WTC11 (cell line): ENCODE measurements around the gene GFOD1. TPM values are rescaled to one million over a fixed set of nuclear protein-coding genes. Genes with fewer than 3 reads are reported as not detected.

Source experiments
- ATAC-seq: fragments of 200-7000 bp; cut with Tn5 transposase; 2 replicates; pipeline ENCODE4 v1.10.0; 2021; ENCODE audit warnings: mild to moderate bottlenecking, moderate library complexity
- CTCF ChIA-PET: fragments of 300-600 bp; sonication (Branson Sonifier 250); formaldehyde crosslinking; loops from one replicate; lab custom pipeline; 2021; ENCODE audit warnings: antibody characterized with exemption; lab: Charles Lee
- POLR2A ChIA-PET: fragments of 350-600 bp; sonication (Branson Sonifier 250); formaldehyde crosslinking; loops from one replicate; lab custom pipeline; 2021; ENCODE audit warnings: antibody characterized with exemption; lab: Charles Lee
- DNase-seq: peaks from one replicate; pipeline ENCODE4 v3.0.0; 2021; ENCODE audit warnings: low spot score
- H3K27ac Mint-ChIP-seq: 2 replicates; pipeline ENCODE4 v1.8.0; 2021; ENCODE audit warnings: mixed read lengths
- H3K27me3 Mint-ChIP-seq: 2 replicates; pipeline ENCODE4 v1.8.0; 2021; ENCODE audit warnings: low read depth, mild to moderate bottlenecking, moderate library complexity, mixed read lengths
- H3K36me3 Mint-ChIP-seq: 2 replicates; pipeline ENCODE4 v1.8.0; 2021; ENCODE audit warnings: mixed read lengths
- H3K4me1 Mint-ChIP-seq: 2 replicates; pipeline ENCODE4 v1.8.0; 2022; ENCODE audit warnings: mixed read lengths
- H3K4me3 Mint-ChIP-seq: 2 replicates; pipeline ENCODE4 v1.8.0; 2021; ENCODE audit warnings: mild to moderate bottlenecking, moderate library complexity, mixed read lengths
- H3K9me3 Mint-ChIP-seq: 2 replicates; pipeline ENCODE4 v1.8.0; 2021; ENCODE audit warnings: mixed read lengths
- ATF1 ChIP-seq: sonication (generic); formaldehyde crosslinking; IDR thresholded peaks from 2 replicates; pipeline ENCODE4 v1.8.1; 2023; ENCODE audit warnings: mild to moderate bottlenecking, moderate library complexity, missing genetic modification reagents
- ATF6 ChIP-seq: sonication (generic); formaldehyde crosslinking; IDR thresholded peaks from 2 replicates; pipeline ENCODE4 v1.8.1; 2023; ENCODE audit warnings: mild to moderate bottlenecking, missing genetic modification reagents
- EMX1 ChIP-seq: fragments of 250-450 bp; sonication (Bioruptor Pico); IDR thresholded peaks from 2 replicates; pipeline ENCODE4 v1.8.0; 2021; ENCODE audit warnings: mild to moderate bottlenecking
- ETV6 ChIP-seq: sonication (generic); formaldehyde crosslinking; IDR thresholded peaks from 2 replicates; pipeline ENCODE4 v1.8.1; 2022; ENCODE audit warnings: mild to moderate bottlenecking, missing genetic modification reagents
- FOXJ3 ChIP-seq: sonication (generic); formaldehyde crosslinking; IDR thresholded peaks from 2 replicates; pipeline ENCODE4 v1.9.0; 2021; ENCODE audit warnings: missing genetic modification reagents, mild to moderate bottlenecking, borderline replicate concordance
- GRHL2 ChIP-seq: fragments of 250-450 bp; sonication (Bioruptor Pico); IDR thresholded peaks from 2 replicates; pipeline ENCODE4 v1.8.0; 2022; ENCODE audit warnings: mild to moderate bottlenecking, moderate library complexity; ENCODE audit not compliant: insufficient replicate concordance, severe bottlenecking
- HMGA2 ChIP-seq: fragments of 250-450 bp; sonication (Bioruptor Pico); IDR thresholded peaks from 2 replicates; pipeline ENCODE4 v1.4.0; 2021; ENCODE audit warnings: mild to moderate bottlenecking, moderate library complexity
- MAX ChIP-seq: sonication (generic); formaldehyde crosslinking; IDR thresholded peaks from 2 replicates; pipeline ENCODE4 v1.8.0; 2022; ENCODE audit warnings: mild to moderate bottlenecking, missing genetic modification reagents
- MXD4 ChIP-seq: fragments of 250-450 bp; sonication (Bioruptor Pico); IDR thresholded peaks from 2 replicates; pipeline ENCODE4 v1.8.0; 2021; ENCODE audit warnings: mild to moderate bottlenecking, moderate library complexity, borderline replicate concordance
- NFE2L1 ChIP-seq: sonication (generic); formaldehyde crosslinking; IDR thresholded peaks from 2 replicates; pipeline ENCODE4 v1.8.1; 2023; ENCODE audit warnings: missing genetic modification reagents
- NR2C2 ChIP-seq: sonication (generic); formaldehyde crosslinking; IDR thresholded peaks from 2 replicates; pipeline ENCODE4 v1.8.0; 2022; ENCODE audit warnings: mild to moderate bottlenecking, missing genetic modification reagents
- NR3C1 ChIP-seq: sonication (generic); formaldehyde crosslinking; conservative IDR thresholded peaks from 2 replicates; pipeline ENCODE4 v1.8.1; 2023; ENCODE audit warnings: low read depth, mild to moderate bottlenecking, missing genetic modification reagents
- PREB ChIP-seq: sonication (generic); formaldehyde crosslinking; IDR thresholded peaks from 2 replicates; pipeline ENCODE4 v1.8.1; 2022; ENCODE audit warnings: mild to moderate bottlenecking, missing genetic modification reagents, moderate library complexity, borderline replicate concordance
- RELA ChIP-seq: sonication (generic); formaldehyde crosslinking; IDR thresholded peaks from 2 replicates; pipeline ENCODE4 v1.8.1; 2022; ENCODE audit warnings: missing genetic modification reagents, mild to moderate bottlenecking, borderline replicate concordance
- SP1 ChIP-seq: sonication (generic); formaldehyde crosslinking; conservative IDR thresholded peaks from 2 replicates; pipeline ENCODE4 v1.8.1; 2022; ENCODE audit warnings: missing genetic modification reagents
- TEAD4 ChIP-seq: sonication (generic); formaldehyde crosslinking; IDR thresholded peaks from 2 replicates; pipeline ENCODE4 v1.8.0; 2022; ENCODE audit warnings: mild to moderate bottlenecking, missing genetic modification reagents
- ZBTB21 ChIP-seq: sonication (generic); formaldehyde crosslinking; IDR thresholded peaks from 2 replicates; pipeline ENCODE4 v1.8.1; 2023; ENCODE audit warnings: mild to moderate bottlenecking, missing genetic modification reagents, borderline replicate concordance
- ZNF219 ChIP-seq: sonication (generic); formaldehyde crosslinking; IDR thresholded peaks from 2 replicates; pipeline ENCODE4 v1.8.0; 2023; ENCODE audit warnings: missing genetic modification reagents, mild to moderate bottlenecking, borderline replicate concordance
- ZNF317 ChIP-seq: sonication (generic); formaldehyde crosslinking; IDR thresholded peaks from 2 replicates; pipeline ENCODE4 v1.8.1; 2023; ENCODE audit warnings: low read depth, mild to moderate bottlenecking, moderate library complexity, missing genetic modification reagents, borderline replicate concordance
- ZNF396 ChIP-seq: fragments of 250-450 bp; sonication (Bioruptor Pico); IDR thresholded peaks from 2 replicates; pipeline ENCODE4 v1.8.0; 2021; ENCODE audit warnings: mild to moderate bottlenecking, moderate library complexity, borderline replicate concordance
- ZNF416 ChIP-seq: fragments of 250-450 bp; sonication (Bioruptor Pico); IDR thresholded peaks from 2 replicates; pipeline ENCODE4 v1.9.0; 2021; ENCODE audit warnings: mild to moderate bottlenecking, inconsistent platforms
- total RNA-seq: library from RNA; stranded (reverse); gene quantifications from 3 replicates; pipeline ENCODE4 v1.2.3, GENCODE V29; 2021
- TF ChIP-seq, protein P1 (sequence below): sonication (generic); formaldehyde crosslinking; IDR thresholded peaks from 2 replicates; pipeline ENCODE4 v1.8.0; 2022; ENCODE audit warnings: mild to moderate bottlenecking, missing genetic modification reagents
- TF ChIP-seq, protein P2 (sequence below): sonication (generic); formaldehyde crosslinking; IDR thresholded peaks from 2 replicates; pipeline ENCODE4 v1.8.1; 2022; ENCODE audit warnings: mild to moderate bottlenecking, moderate library complexity, missing genetic modification reagents
- TF ChIP-seq, protein P3 (sequence below): fragments of 250-450 bp; sonication (Bioruptor Pico); IDR thresholded peaks from 2 replicates; pipeline ENCODE4 v1.9.0; 2021; ENCODE audit warnings: moderate library complexity, mild to moderate bottlenecking, inconsistent platforms, borderline replicate concordance
- TF ChIP-seq, protein P4 (sequence below): sonication (generic); formaldehyde crosslinking; conservative IDR thresholded peaks from 2 replicates; pipeline ENCODE4 v1.8.1; 2022; ENCODE audit warnings: mild to moderate bottlenecking, missing genetic modification reagents

The GFOD1 gene
- total RNA-seq, 1 experiment from 2014 or later: 8.5 TPM

DNA sequence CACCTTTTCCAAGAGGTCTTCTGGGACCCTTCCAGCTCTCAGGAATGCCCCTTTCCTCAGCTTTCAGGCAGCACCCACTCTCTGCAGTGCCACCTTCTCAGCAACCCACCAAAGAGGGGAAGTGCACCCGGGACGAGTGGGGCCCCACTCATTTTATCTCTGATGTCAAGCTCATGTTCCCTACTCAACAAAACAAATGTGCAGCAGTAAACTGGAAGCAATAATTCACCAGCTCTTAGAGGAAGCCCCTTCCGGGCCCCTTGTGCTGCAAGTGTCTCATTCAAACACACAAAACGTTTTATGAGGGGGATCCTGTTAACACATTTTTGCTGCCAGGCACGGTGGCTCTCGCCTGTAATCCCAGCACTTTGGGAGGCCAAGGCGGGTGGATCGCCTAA lies 13.6 kb downstream of the GFOD1 start:
- TF ChIP-seq NR3C1 (CRISPR knock-in tag) (no peak), NR2C2 (CRISPR knock-in tag) (no peak), ATF6 (CRISPR knock-in tag) (no peak), EMX1 (no peak), HMGA2 (no peak), ZNF396 (CRISPR knock-in tag) (no peak), FOXJ3 (CRISPR knock-in tag) (no peak), PREB (no peak), ATF1 (CRISPR knock-in tag) (no peak), SP1 (no peak), ETV6 (CRISPR knock-in tag) (no peak), NFE2L1 (CRISPR knock-in tag) (no peak), TEAD4 (CRISPR knock-in tag) (no peak)
- TF ChIP-seq, protein P1, sequence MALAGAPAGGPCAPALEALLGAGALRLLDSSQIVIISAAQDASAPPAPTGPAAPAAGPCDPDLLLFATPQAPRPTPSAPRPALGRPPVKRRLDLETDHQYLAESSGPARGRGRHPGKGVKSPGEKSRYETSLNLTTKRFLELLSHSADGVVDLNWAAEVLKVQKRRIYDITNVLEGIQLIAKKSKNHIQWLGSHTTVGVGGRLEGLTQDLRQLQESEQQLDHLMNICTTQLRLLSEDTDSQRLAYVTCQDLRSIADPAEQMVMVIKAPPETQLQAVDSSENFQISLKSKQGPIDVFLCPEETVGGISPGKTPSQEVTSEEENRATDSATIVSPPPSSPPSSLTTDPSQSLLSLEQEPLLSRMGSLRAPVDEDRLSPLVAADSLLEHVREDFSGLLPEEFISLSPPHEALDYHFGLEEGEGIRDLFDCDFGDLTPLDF (CRISPR knock-in tag): no peak
- TF ChIP-seq, all 79 proteins: peak for 0
- ATAC-seq (no peak), DNase-seq (no peak)
- Mint-ChIP-seq H3K9me3 (peaks cover 5% of the 10 kb centered on the region), H3K27ac (no peak overlapping the region), H3K27me3 (no peaks in the 10 kb centered on the region), H3K4me3 (no peak overlapping the region), H3K4me1 (peaks cover 20% of the 10 kb centered on the region), H3K36me3 (peaks cover 6% of the 10 kb centered on the region; the same call in 1 of the 2 replicates)
- POLR2A ChIA-PET: interaction anchor here (1.2 kb wide), 1 partner anchor 11 kb away, joined by 3 read pairs; no protein-coding TSS in a partner anchor
- CTCF ChIA-PET: no interaction called here

DNA sequence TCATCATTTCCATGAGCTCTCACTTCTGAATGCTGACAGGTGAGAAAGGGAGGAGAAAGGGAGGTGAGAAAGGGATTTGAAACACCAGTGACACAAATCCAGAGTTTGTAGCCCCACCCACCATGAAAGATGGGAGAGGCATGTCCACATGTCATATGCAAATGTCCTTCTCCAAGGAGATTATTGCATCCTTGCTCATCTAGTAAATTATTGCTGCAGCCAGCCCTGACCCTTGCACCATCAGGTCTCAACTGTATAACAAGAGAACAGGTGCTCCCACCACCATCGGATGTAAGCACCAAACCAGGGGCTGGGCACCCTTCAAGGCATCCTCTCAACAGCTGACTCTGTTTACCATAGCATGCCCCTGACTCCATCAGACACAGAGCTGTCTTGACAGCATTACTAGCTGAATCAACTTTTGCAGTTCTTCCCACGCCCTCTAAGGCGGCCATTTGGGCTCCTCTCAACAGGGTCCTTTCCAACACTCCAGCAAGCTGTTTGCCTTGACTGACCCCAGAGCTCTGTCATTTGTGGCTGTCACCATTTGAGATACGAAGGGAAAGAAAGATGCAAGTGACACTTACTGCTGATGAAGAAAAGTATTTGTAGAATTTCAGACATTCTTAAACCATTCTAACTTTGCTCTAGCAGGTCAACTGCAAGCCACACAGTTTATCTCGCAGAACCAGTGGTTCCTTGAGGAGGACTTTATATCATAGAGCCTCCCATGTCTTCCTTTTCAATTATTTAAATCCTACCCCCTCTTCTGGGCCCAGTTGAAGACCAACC lies 14.2 kb downstream of the GFOD1 start:
- Mint-ChIP-seq H3K4me1 (peaks cover 16% of the 10 kb centered on the region), H3K36me3 (peaks cover 10% of the 10 kb centered on the region; the same call in 1 of the 2 replicates), H3K27me3 (no peaks in the 10 kb centered on the region), H3K4me3 (no peak overlapping the region), H3K27ac (no peak overlapping the region), H3K9me3 (peaks cover 5% of the 10 kb centered on the region)
- ChIA-PET POLR2A (interaction anchor here (1.2 kb wide), 1 partner anchor 11 kb away, joined by 3 read pairs; no protein-coding TSS in a partner anchor), CTCF (no interaction called here)
- ATAC-seq: no peak
- no peak for DNase-seq
- TF ChIP-seq, protein P2, sequence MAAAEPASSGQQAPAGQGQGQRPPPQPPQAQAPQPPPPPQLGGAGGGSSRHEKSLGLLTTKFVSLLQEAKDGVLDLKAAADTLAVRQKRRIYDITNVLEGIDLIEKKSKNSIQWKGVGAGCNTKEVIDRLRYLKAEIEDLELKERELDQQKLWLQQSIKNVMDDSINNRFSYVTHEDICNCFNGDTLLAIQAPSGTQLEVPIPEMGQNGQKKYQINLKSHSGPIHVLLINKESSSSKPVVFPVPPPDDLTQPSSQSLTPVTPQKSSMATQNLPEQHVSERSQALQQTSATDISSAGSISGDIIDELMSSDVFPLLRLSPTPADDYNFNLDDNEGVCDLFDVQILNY: no peak
- TF ChIP-seq, protein P3, sequence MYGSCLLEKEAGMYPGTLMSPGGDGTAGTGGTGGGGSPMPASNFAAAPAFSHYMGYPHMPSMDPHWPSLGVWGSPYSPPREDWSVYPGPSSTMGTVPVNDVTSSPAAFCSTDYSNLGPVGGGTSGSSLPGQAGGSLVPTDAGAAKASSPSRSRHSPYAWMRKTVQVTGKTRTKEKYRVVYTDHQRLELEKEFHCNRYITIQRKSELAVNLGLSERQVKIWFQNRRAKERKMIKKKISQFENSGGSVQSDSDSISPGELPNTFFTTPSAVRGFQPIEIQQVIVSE (CRISPR knock-in tag): no peak
- TF ChIP-seq ZNF396 (CRISPR knock-in tag) (no peak), GRHL2 (CRISPR knock-in tag) (no peak), MXD4 (no peak), SP1 (no peak), ZNF416 (no peak), MAX (no peak), ZNF219 (CRISPR knock-in tag) (no peak), ZNF317 (CRISPR knock-in tag) (no peak), ZBTB21 (CRISPR knock-in tag) (no peak), RELA (CRISPR knock-in tag) (no peak)
- TF ChIP-seq, protein P4, sequence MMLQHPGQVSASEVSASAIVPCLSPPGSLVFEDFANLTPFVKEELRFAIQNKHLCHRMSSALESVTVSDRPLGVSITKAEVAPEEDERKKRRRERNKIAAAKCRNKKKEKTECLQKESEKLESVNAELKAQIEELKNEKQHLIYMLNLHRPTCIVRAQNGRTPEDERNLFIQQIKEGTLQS: no peak
